ENCODE measurements around the gene PCDHGA1.
"Not testable (repeated sequence)": the region's sequence is repeated elsewhere in the genome, so short reads cannot be mapped to it uniquely, and the experiment has no call there.

DNA sequence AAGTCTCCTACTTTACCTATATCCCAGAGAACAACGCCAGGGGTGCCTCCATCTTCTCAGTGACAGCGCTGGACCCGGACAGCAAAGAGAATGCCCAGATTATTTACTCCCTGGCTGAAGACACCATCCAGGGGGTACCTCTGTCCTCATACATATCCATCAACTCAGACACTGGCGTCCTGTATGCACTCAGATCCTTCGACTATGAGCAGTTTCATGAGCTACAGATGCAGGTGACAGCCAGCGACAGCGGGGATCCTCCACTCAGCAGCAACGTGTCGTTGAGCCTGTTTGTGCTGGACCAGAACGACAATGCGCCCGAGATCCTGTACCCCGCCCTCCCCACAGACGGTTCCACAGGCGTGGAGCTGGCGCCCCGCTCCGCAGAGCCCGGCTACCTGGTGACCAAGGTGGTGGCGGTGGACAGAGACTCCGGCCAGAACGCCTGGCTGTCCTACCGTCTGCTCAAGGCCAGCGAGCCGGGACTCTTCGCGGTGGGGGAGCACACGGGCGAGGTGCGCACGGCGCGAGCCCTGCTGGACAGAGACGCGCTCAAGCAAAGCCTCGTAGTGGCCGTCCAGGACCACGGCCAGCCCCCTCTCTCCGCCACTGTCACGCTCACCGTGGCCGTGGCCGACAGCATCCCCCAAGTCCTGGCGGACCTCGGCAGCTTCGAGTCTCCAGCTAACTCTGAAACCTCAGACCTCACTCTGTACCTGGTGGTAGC lies 84.4 kb downstream of the PCDHGA1 start:
- TF ChIP-seq, protein P1, sequence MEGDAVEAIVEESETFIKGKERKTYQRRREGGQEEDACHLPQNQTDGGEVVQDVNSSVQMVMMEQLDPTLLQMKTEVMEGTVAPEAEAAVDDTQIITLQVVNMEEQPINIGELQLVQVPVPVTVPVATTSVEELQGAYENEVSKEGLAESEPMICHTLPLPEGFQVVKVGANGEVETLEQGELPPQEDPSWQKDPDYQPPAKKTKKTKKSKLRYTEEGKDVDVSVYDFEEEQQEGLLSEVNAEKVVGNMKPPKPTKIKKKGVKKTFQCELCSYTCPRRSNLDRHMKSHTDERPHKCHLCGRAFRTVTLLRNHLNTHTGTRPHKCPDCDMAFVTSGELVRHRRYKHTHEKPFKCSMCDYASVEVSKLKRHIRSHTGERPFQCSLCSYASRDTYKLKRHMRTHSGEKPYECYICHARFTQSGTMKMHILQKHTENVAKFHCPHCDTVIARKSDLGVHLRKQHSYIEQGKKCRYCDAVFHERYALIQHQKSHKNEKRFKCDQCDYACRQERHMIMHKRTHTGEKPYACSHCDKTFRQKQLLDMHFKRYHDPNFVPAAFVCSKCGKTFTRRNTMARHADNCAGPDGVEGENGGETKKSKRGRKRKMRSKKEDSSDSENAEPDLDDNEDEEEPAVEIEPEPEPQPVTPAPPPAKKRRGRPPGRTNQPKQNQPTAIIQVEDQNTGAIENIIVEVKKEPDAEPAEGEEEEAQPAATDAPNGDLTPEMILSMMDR (IDR thresholded peaks at IDR 0.05): not testable (repeated sequence)
- TF ChIP-seq POLR2AphosphoS5, POLR2A (IDR thresholded peaks at IDR 0.05): not testable (repeated sequence)
